EL (cell line): ENCODE data around the gene NLN.
"Not testable (repeated sequence)": the region's sequence is repeated elsewhere in the genome, so short reads cannot be mapped to it uniquely, and the experiment has no call there.

Experiments
- DNase-seq: peaks from one replicate; pipeline ENCODE4 v3.0.0-alpha.2; 2016

The NLN gene

GRCh38 chr5:65721720-65722574, at the start of gene NLN, which contains the start of gene SGTB:
NLN (plus strand) TSS chr5:65722205; CDS start chr5:65722374, 169 bp downstream.
SGTB (minus strand) TSS chr5:65722109; CDS start chr5:65720807, 1,302 bp downstream.
- DNase-seq: peak; percentile 86

- peak; percentile 53 for DNase-seq
These were observed 49.2 kb upstream of the NLN start for GRCh38 chr5:65672796-65673195.

- peak; percentile 6 for DNase-seq
These were observed 47.3 kb upstream of the NLN start for GRCh38 chr5:65674749-65675148.

GRCh38 chr5:65676056-65676455, 45.9 kb upstream of the NLN start:
- DNase-seq: not testable (repeated sequence)

GRCh38 chr5:65682148-65682547, 39.9 kb upstream of the NLN start:
- no peak for DNase-seq

- DNase-seq: no peak
These were observed 28.9 kb upstream of the NLN start for GRCh38 chr5:65693121-65693520.

- DNase-seq: no peak
These were observed 26.7 kb upstream of the NLN start for GRCh38 chr5:65695162-65695755.

GRCh38 chr5:65695896-65696295, 26.1 kb upstream of the NLN start:
- no peak for DNase-seq

- no peak for DNase-seq
These were observed 25.1 kb upstream of the NLN start for GRCh38 chr5:65696892-65697291.

GRCh38 chr5:65699338-65699737, 22.7 kb upstream of the NLN start:
- no peak for DNase-seq

- DNase-seq: no peak
These were observed 20.0 kb upstream of the NLN start for GRCh38 chr5:65702036-65702435.

- DNase-seq: no peak
These were observed 17.3 kb upstream of the NLN start for GRCh38 chr5:65704621-65705239.

- DNase-seq: no peak
These were observed 14.3 kb upstream of the NLN start for GRCh38 chr5:65707663-65708062.

- no peak for DNase-seq
These were observed 13.9 kb upstream of the NLN start for GRCh38 chr5:65708145-65708544.

- no peak for DNase-seq
These were observed 3.3 kb upstream of the NLN start for GRCh38 chr5:65718576-65719310.

GRCh38 chr5:65721050-65721719, 820 bp upstream of the NLN start:
- peak; percentile 87 for DNase-seq

- DNase-seq: peak; percentile 77
These were observed 784 bp downstream of the NLN start for GRCh38 chr5:65722575-65723403.

GRCh38 chr5:65727491-65728156, 5.6 kb downstream of the NLN start:
- DNase-seq: no peak

- peak; percentile 12 for DNase-seq
These were observed 6.2 kb downstream of the NLN start for GRCh38 chr5:65728218-65728617.

- DNase-seq: no peak
These were observed 8.9 kb downstream of the NLN start for GRCh38 chr5:65730910-65731309.

GRCh38 chr5:65732046-65732445, 10.0 kb downstream of the NLN start:
- not testable (repeated sequence) for DNase-seq
